Heart left ventricle (tissue), 16 donors: ENCODE measurements around the gene MCM5. TPM values are rescaled to one million over a fixed set of nuclear protein-coding genes. Genes with fewer than 3 reads are reported as not detected.
A peak's percentile ranks its signal among the peaks of the same experiment; 100 is the strongest.

Source experiments
- ATAC-seq, 4 donors: fragments of 200-7000 bp; cut with Tn5 transposase; one replicate each; pipeline ENCODE4 v1.9.1; 2020 to 2022; ENCODE audit warnings: moderate library complexity in 4 of 4, mild to moderate bottlenecking in 3 of 4, moderate number of reproducible peaks in 1 of 4
- DNase-seq, 5 donors: peaks; one replicate each; pipeline ENCODE4 v3.0.0-alpha.2; 2020
- H3K27ac ChIP-seq, 12 donors: fragments of 200-600 bp; sonication (generic) in 4 of 12; one replicate each; pipeline versions ENCODE4 v1.5.0 to v1.8.0; 2016 to 2022; ENCODE audit warnings: mild to moderate bottlenecking in 2 of 12
- H3K27me3 ChIP-seq, 9 donors: fragments of 200-600 bp; sonication (generic) in 2 of 9; one replicate each; pipeline versions ENCODE4 v1.5.1 to v1.8.0; 2016 to 2022; ENCODE audit warnings: mild to moderate bottlenecking in 3 of 9
- H3K36me3 ChIP-seq, 9 donors: fragments of 200-600 bp; sonication (generic) in 2 of 9; one replicate each; pipeline versions ENCODE4 v1.5.0 to v1.8.0; 2018 to 2022; ENCODE audit warnings: mild to moderate bottlenecking in 2 of 9
- H3K4me1 ChIP-seq, 12 donors: fragments of 200-600 bp; sonication (generic) in 4 of 12; one replicate each; pipeline versions ENCODE4 v1.5.0 to v1.8.0; 2016 to 2022; ENCODE audit warnings: mild to moderate bottlenecking in 3 of 12
- H3K4me3 ChIP-seq, 12 donors: fragments of 200-600 bp; sonication (generic) in 4 of 12; one replicate each; pipeline versions ENCODE4 v1.5.0 to v1.8.0; 2017 to 2022; ENCODE audit warnings: mild to moderate bottlenecking in 9 of 12, moderate library complexity in 4 of 12
- H3K9me3 ChIP-seq, 12 donors: fragments of 200-600 bp; sonication (generic) in 4 of 12; one replicate each; pipeline versions ENCODE4 v1.5.0 to v1.8.0; 2016 to 2022; ENCODE audit warnings: mild to moderate bottlenecking in 1 of 12
- POLR2A ChIP-seq, 2 donors: fragments of 450-650 bp; IDR thresholded peaks; one replicate each; pipeline ENCODE4 v1.6.1; 2017; ENCODE audit warnings: antibody characterized with exemption in 2 of 2, mild to moderate bottlenecking in 2 of 2, moderate library complexity in 2 of 2
- WGBS, 4 donors: extraction: QIAGEN DNeasy Blood & Tissue Kit in 2 of 4; methylation state at CpG; one replicate each; pipeline versions ENCODE4 v1.1.5 to v1.1.7; 2013 to 2018; 5-methylcytosine and 5-hydroxymethylcytosine counted together
- intact Hi-C, 10 donors: fragments of 100-400 bp; cut with DNase I; formaldehyde crosslinking; loops; one replicate each; pipeline versions ENCODE4 v1.11.1 to v1.14.2; 2022
- polyA plus RNA-seq, 2 donors: library from polyadenylated mRNA; stranded (reverse); fragments of 200-250 nt; gene quantifications; one replicate each; pipeline ENCODE4 v1.2.3, GENCODE V29; 2013
- total RNA-seq, 9 donors: library from RNA; depleted of rRNA in 2 of 9; stranded (reverse); fragments of >200 nt in 2 of 9; fragmentation: NEBNext Ultra II Directional in 3 of 9; extraction: Animal tissue kit (Norgen Biotek cat#: 25700) in 3 of 9; gene quantifications; one replicate each; pipeline versions ENCODE4 v1.1.0 to v1.2.4, GENCODE V29; 2016 to 2023
- TF ChIP-seq, protein P1 (sequence below), 12 donors: fragments of 200-600 bp; sonication (generic) in 4 of 12; IDR thresholded peaks; one replicate each; pipeline versions ENCODE4 v1.5.0 to v1.8.0; 2018 to 2022; ENCODE audit warnings: antibody characterized with exemption in 12 of 12, mild to moderate bottlenecking in 5 of 12
- donor health status: ischemic (EF 13 %, LVEDD 7.1; RV severe dilation, severe dysfunction).
- donor health status: healthy with polysubstance abuse.
- donor health status: DM: no; HTN: yes; CAD: no.
- donor health status: DM: no; HTN: no; CAD: no.
- donor health status: ischemic (EF 25% LVEDD 6.9; RV normal size, moderate dysfunction).
- donor health status: ischemic (EF 25% LVEDD 5.7; RV mildly dilated, moderate dysfunction).
- donor health status: healthy.
- donor health status: DM: yes; HTN: yes; CAD: no.
- donor health status: ischemic (EF 35%, LVEDD 5.7; RV mildly dilated, moderate dysfunction).
- donor health status: nonischemic (EF 11% LVEDD 7.7; RV severe dilation, severe dysfunction).
- donor health status: DM: yes; HTN: yes; CAD: no.
- donor health status: PGD.
- donor health status: ischemic (EF 29% LVEDD 5.4; RV normal size, mild dysfunction).
- donor health status: nonischemic (EF 23%, LVEDD 6.1; RV moderate dilation, normal function).

Gene MCM5
- total and polyA plus RNA-seq, 11 donors, result 5.9 to 30.2 (median 12.3) TPM

DNA sequence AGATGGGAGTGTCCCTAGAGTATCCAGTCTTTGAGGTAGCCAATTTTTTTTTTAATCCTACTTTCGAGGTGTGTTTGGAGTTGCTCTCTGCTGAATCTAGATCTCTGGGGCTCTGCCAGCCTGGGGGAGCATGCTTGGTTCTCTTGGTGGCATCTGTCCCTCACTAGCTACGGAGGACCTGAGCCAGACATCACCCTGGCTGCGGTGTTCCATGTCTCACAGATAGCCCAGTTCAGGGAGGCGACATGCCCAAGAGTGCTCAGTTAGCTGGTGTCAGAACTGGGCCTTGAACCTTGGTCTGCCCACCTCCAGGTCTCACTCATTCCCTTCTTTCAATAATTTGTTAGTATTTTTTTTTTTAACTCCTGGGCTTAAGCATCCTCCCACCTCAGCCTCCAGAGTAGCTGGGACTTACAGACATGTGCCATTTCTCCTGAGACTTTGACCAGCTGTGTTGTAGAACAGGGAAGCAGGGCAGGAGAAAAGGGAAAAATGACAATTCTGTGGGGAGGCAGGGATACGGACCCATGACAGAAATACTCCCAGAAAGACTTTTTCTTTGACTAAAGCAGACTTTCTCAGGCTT lies 18.4 kb upstream of the MCM5 start:
- DNase-seq, result no peak
- intact Hi-C loops, result no loop called here
- TF ChIP-seq POLR2A (IDR thresholded peaks at IDR 0.05), result no peak
- TF ChIP-seq, protein P1, sequence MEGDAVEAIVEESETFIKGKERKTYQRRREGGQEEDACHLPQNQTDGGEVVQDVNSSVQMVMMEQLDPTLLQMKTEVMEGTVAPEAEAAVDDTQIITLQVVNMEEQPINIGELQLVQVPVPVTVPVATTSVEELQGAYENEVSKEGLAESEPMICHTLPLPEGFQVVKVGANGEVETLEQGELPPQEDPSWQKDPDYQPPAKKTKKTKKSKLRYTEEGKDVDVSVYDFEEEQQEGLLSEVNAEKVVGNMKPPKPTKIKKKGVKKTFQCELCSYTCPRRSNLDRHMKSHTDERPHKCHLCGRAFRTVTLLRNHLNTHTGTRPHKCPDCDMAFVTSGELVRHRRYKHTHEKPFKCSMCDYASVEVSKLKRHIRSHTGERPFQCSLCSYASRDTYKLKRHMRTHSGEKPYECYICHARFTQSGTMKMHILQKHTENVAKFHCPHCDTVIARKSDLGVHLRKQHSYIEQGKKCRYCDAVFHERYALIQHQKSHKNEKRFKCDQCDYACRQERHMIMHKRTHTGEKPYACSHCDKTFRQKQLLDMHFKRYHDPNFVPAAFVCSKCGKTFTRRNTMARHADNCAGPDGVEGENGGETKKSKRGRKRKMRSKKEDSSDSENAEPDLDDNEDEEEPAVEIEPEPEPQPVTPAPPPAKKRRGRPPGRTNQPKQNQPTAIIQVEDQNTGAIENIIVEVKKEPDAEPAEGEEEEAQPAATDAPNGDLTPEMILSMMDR (IDR thresholded peaks at IDR 0.05), result no peak
- H3K9me3 ChIP-seq, result no peaks in the 10 kb centered on the region
- ATAC-seq, result peak in 1 of 4 donors; percentile 2
- peaks cover 0 to 35% (median 0%) of the 10 kb centered on the region in 9 donors for H3K36me3 ChIP-seq
- peaks cover 0 to 58% (median 16%) of the 10 kb centered on the region in 12 donors for H3K4me1 ChIP-seq
- 64 to 73% (median 70%) methylated on average over 4 to 5 of the region's 5 CpGs for WGBS, 4 donors
- peak overlapping the region in 10 of 12 donors; percentile 43 to 91 (median 70) for H3K27ac ChIP-seq
- peak overlapping the region; percentile 19 to 83 (median 63) for H3K4me3 ChIP-seq
- H3K27me3 ChIP-seq, result no peaks in the 10 kb centered on the region

DNA sequence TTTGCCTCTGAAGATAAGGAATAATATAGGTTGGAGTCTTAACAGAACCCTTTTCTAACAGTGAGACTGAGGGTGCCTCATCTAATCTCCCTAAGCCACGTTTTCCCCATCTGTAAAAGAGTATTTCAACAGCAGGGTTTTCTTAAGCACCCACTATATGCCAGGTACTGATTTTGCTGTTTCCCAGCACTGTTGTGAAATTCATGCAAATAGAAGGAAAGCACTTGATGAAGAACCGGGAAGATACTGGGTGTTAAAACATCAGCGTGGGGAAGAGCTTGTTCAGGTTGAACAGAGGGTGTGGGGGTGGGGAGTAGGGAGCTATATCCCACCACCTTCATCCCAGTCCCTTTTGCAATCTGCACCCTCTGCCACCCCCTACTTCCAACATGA lies 16.3 kb upstream of the MCM5 start:
- intact Hi-C loops, result no loop called here
- H3K9me3 ChIP-seq, result no peaks in the 10 kb centered on the region
- 89 to 94% (median 91%) methylated on average over 3 of the region's 3 CpGs for WGBS, 4 donors
- ATAC-seq (no peak), DNase-seq (no peak)
- peaks cover 0 to 36% (median 9%) of the 10 kb centered on the region in 12 donors for H3K4me1 ChIP-seq
- peak overlapping the region in 1 of 12 donors; percentile 48 for H3K27ac ChIP-seq
- H3K4me3 ChIP-seq, result peak overlapping the region in 2 of 12 donors; percentile 3 to 75
- TF ChIP-seq, protein P1 (IDR thresholded peaks at IDR 0.05), result no peak
- no peak for TF ChIP-seq POLR2A (IDR thresholded peaks at IDR 0.05)
- H3K27me3 ChIP-seq, result no peaks in the 10 kb centered on the region
- H3K36me3 ChIP-seq, result peaks cover 0 to 55% (median 8%) of the 10 kb centered on the region in 9 donors

DNA sequence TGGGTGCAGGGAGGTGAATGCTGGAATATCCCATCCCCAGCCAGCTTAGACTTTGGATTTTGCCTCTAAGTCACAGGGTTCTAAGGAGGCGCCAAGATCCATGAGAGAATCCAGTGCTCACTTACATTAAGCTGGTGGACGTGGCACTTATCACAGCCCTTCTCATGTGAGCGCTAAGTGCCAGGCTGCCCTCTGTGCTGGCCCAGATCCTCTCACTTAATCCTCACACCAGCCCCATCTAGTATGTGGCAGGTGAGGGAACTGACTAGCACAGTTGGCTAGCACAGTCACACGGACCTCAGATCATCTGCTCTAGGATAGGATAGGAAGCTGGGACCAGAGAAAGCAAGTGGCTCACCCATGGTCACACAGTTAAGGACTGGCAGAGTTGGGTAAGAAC lies 15.4 kb upstream of the MCM5 start:
- intact Hi-C loops, result no loop called here
- peaks cover 0 to 60% (median 8%) of the 10 kb centered on the region in 9 donors for H3K36me3 ChIP-seq
- 69 to 100% (median 76%) methylated on average over 1 to 4 of the region's 4 CpGs for WGBS, 4 donors
- ATAC-seq (no peak), DNase-seq (no peak)
- H3K9me3 ChIP-seq, result no peaks in the 10 kb centered on the region
- TF ChIP-seq, protein P1 (IDR thresholded peaks at IDR 0.05), result no peak
- TF ChIP-seq POLR2A (IDR thresholded peaks at IDR 0.05), result no peak
- no peaks in the 10 kb centered on the region for H3K27me3 ChIP-seq
- H3K4me1 ChIP-seq, result peaks cover 0 to 28% (median 9%) of the 10 kb centered on the region in 12 donors
- no peak overlapping the region for H3K27ac ChIP-seq
- H3K4me3 ChIP-seq, result peak overlapping the region in 1 of 12 donors; percentile 75

DNA sequence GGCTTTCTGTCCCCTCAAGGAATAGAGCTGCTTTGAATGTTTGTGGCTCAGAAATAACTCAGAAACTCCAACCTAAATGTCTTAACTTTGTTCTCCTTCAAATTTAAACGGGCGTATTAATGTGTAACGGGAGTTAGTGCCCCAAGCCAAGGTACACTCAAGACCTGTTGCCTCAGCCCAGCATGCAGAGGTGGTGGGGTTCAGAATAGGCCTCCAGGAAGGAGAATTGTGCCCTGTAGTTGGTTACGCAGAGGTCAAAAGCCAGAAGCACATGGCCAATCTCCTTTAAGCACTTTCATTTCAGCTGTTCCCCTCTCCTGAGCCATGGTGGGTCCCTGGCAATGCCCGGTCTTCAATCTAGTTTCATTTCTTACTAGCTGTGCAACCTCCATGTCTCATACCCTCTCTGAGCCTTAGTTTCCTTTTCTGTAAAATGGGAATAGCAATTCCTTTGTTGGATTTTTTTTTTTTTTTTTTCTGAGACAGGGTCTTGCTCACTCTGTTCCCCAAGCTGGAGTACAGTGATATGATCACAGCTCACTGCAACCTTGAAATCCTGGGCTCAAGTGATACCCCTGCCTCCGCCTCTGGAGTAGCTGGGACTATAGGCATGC lies 14.9 kb upstream of the MCM5 start:
- WGBS, 4 donors, result 76 to 96% (median 93%) methylated on average over 6 of the region's 6 CpGs
- H3K27ac ChIP-seq, result no peak overlapping the region
- H3K4me1 ChIP-seq, result peaks cover 0 to 26% (median 9%) of the 10 kb centered on the region in 12 donors
- DNase-seq (no peak), ATAC-seq (no peak)
- TF ChIP-seq, protein P1 (IDR thresholded peaks at IDR 0.05), result no peak
- TF ChIP-seq POLR2A (IDR thresholded peaks at IDR 0.05), result no peak
- no peaks in the 10 kb centered on the region for H3K9me3 ChIP-seq
- intact Hi-C loops, result no loop called here
- H3K36me3 ChIP-seq, result peaks cover 0 to 65% (median 8%) of the 10 kb centered on the region in 9 donors
- no peaks in the 10 kb centered on the region for H3K27me3 ChIP-seq
- peak overlapping the region in 1 of 12 donors; percentile 75 for H3K4me3 ChIP-seq
